Natural killer cell (primary cell): Measurements from ENCODE around the gene CDC42EP3. TPM values are rescaled to one million over a fixed set of nuclear protein-coding genes. Genes with fewer than 3 reads are reported as not detected.

Experiments used
- ATAC-seq, 3 donors: fragments of 150-1000 bp in 2 of 3; fragments of 200-7000 bp in 1 of 3; cut with Tn5 transposase; 1 replicate in 1 of 3; 2 replicates in 2 of 3; pipeline ENCODE4 v1.10.0; 2021; ENCODE audit warnings: mild to moderate bottlenecking in 2 of 3, moderate library complexity in 2 of 3
- DNase-seq, 2 donors: peaks; one replicate each; pipeline versions ENCODE4 v3.0.0 to v3.0.0-alpha.2; 2013 to 2021; ENCODE audit warnings: mixed read lengths in 1 of 2
- H3K27ac ChIP-seq: one replicate; pipeline ENCODE4 v1.5.1; 2013; ENCODE audit warnings: mild to moderate bottlenecking, low read length
- H3K27me3 ChIP-seq: one replicate; pipeline ENCODE4 v1.6.1; 2013; ENCODE audit warnings: low read length; ENCODE audit not compliant: control insufficient read depth, insufficient read depth
- H3K36me3 ChIP-seq: one replicate; pipeline ENCODE4 v1.6.1; 2013; ENCODE audit warnings: low read length; ENCODE audit not compliant: control insufficient read depth, insufficient read depth
- H3K4me1 ChIP-seq: one replicate; pipeline ENCODE4 v1.6.1; 2013; ENCODE audit warnings: low read length; ENCODE audit not compliant: control insufficient read depth, insufficient read depth
- H3K4me3 ChIP-seq: one replicate; pipeline ENCODE4 v1.5.1; 2013; ENCODE audit warnings: low read length
- H3K9me3 ChIP-seq: one replicate; pipeline ENCODE4 v1.6.1; 2013; ENCODE audit warnings: low read length; ENCODE audit not compliant: control insufficient read depth, insufficient read depth
- H3K27ac Mint-ChIP-seq, 2 donors: one replicate each; pipeline ENCODE4 v1.8.0; 2022; ENCODE audit warnings: mild to moderate bottlenecking in 2 of 2, mixed read lengths in 2 of 2, moderate library complexity in 1 of 2
- H3K27me3 Mint-ChIP-seq, 2 donors: one replicate each; pipeline ENCODE4 v1.8.0; 2022; ENCODE audit warnings: low read depth in 2 of 2, mixed read lengths in 2 of 2
- H3K36me3 Mint-ChIP-seq: one replicate; pipeline ENCODE4 v1.8.0; 2022; ENCODE audit warnings: mixed read lengths
- H3K4me1 Mint-ChIP-seq, 2 donors: one replicate each; pipeline ENCODE4 v1.8.0; 2022; ENCODE audit warnings: mixed read lengths in 2 of 2
- H3K4me3 Mint-ChIP-seq: one replicate; pipeline ENCODE4 v1.8.0; 2022; ENCODE audit warnings: mild to moderate bottlenecking, moderate library complexity, mixed read lengths
- H3K9me3 Mint-ChIP-seq, 2 donors: one replicate each; pipeline ENCODE4 v1.8.0; 2022; ENCODE audit warnings: mixed read lengths in 2 of 2
- WGBS: methylation state at CpG from one replicate; pipeline ENCODE4 v1.1.7; 2013; ENCODE audit warnings: missing lambda C conversion rate; ENCODE audit not compliant: insufficient coverage; 5-methylcytosine and 5-hydroxymethylcytosine counted together
- intact Hi-C: fragments of 100-400 bp; cut with micrococcal nuclease; formaldehyde crosslinking; loops from one replicate; pipeline ENCODE4 v1.14.2; 2022
- total RNA-seq, 4 donors: library from RNA; stranded (reverse); fragments of 120-200 nt in 1 of 4; gene quantifications; one replicate each; pipeline versions ENCODE4 v1.2.3 to v1.2.4, GENCODE V29; 2013 to 2022
- TF ChIP-seq, protein P1 (sequence below): fragments of 200-600 bp; IDR thresholded peaks from one replicate; pipeline ENCODE4 v1.8.0; 2022; ENCODE audit warnings: antibody characterized with exemption

CDC42EP3 gene
- total RNA-seq, 3 donors from 2014 or later (not counting 1 experiment from before 2014, with no cell fraction given), result 73.9 to 105 (median 84.6) TPM

DNA sequence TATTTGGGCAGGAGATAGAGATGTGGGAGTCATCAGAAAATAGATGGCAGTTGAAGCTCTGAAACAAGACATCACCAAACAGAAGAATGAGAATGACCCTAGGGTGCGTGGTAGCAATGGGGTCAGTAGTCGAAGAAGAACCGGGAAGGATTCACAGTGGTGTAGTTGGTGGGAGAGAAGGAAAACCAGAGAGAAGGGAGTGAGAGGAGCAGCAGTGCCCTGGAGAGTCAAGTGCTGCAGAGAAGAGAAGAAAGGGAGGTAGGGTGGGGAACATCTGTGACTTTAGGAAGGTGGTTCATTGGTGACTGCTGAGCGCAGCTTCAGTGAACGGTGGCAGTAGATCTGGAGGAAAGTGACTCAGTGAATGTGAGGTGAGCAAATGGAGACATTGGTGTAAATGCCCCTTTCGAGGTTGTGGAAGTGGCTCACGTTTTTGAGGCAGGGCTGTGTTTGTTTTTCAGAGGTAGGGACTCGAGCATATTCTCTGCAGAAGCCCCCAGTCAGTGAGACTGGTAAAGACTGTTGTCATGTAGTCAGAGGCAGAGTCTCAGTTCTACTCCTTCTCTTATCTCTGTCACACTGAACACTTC lies 36.4 kb downstream of the CDC42EP3 start:
- peaks cover 38% of the 10 kb centered on the region for H3K4me1 ChIP-seq
- peak overlapping the region; percentile 91 to 96 for H3K27ac Mint-ChIP-seq
- H3K36me3 ChIP-seq, result no peaks in the 10 kb centered on the region
- H3K4me3 Mint-ChIP-seq, result peak overlapping the region; percentile 74
- TF ChIP-seq, protein P1, sequence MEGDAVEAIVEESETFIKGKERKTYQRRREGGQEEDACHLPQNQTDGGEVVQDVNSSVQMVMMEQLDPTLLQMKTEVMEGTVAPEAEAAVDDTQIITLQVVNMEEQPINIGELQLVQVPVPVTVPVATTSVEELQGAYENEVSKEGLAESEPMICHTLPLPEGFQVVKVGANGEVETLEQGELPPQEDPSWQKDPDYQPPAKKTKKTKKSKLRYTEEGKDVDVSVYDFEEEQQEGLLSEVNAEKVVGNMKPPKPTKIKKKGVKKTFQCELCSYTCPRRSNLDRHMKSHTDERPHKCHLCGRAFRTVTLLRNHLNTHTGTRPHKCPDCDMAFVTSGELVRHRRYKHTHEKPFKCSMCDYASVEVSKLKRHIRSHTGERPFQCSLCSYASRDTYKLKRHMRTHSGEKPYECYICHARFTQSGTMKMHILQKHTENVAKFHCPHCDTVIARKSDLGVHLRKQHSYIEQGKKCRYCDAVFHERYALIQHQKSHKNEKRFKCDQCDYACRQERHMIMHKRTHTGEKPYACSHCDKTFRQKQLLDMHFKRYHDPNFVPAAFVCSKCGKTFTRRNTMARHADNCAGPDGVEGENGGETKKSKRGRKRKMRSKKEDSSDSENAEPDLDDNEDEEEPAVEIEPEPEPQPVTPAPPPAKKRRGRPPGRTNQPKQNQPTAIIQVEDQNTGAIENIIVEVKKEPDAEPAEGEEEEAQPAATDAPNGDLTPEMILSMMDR, result no peak
- 55% methylated on average over 8 of the region's 8 CpGs for WGBS
- no peaks in the 10 kb centered on the region for H3K36me3 Mint-ChIP-seq
- intact Hi-C loops, result loop anchor here (1.0 to 5.0 kb wide), 5 partner anchors 11 to 49 kb away; partner anchors contain the start of gene CDC42EP3
- ATAC-seq (peak in 1 of 3 donors; percentile 24), DNase-seq (no peak)
- peaks cover 65 to 82% of the 10 kb centered on the region in 2 donors for H3K4me1 Mint-ChIP-seq
- H3K27ac ChIP-seq, result peak overlapping the region; percentile 91
- peaks cover 0 to 2% of the 10 kb centered on the region in 2 donors for H3K9me3 Mint-ChIP-seq
- no peaks in the 10 kb centered on the region for H3K27me3 Mint-ChIP-seq
- no peaks in the 10 kb centered on the region for H3K27me3 ChIP-seq
- H3K4me3 ChIP-seq, result no peak overlapping the region
- no peaks in the 10 kb centered on the region for H3K9me3 ChIP-seq

- Histone ChIP-seq H3K27ac (peak overlapping the region; percentile 19), H3K4me3 (no peak overlapping the region), H3K36me3 (no peaks in the 10 kb centered on the region), H3K4me1 (peaks cover 38% of the 10 kb centered on the region), H3K9me3 (no peaks in the 10 kb centered on the region), H3K27me3 (no peaks in the 10 kb centered on the region)
- H3K36me3 Mint-ChIP-seq, result no peaks in the 10 kb centered on the region
- intact Hi-C loops, result no loop called here
- no peak for ATAC-seq
- DNase-seq, result no peak
- 64% methylated on average over 1 of the region's 3 CpGs for WGBS
- H3K27ac Mint-ChIP-seq, result peak overlapping the region; percentile 91 to 96
- peaks cover 62 to 75% of the 10 kb centered on the region in 2 donors for H3K4me1 Mint-ChIP-seq
- TF ChIP-seq, protein P1, result no peak
- peaks cover 0 to 2% of the 10 kb centered on the region in 2 donors for H3K9me3 Mint-ChIP-seq
- H3K4me3 Mint-ChIP-seq, result peak overlapping the region; percentile 58
- H3K27me3 Mint-ChIP-seq, result no peaks in the 10 kb centered on the region
Measured at GRCh38 chr2:37633845-37634244, 37.6 kb downstream of the CDC42EP3 start.

GRCh38 chr2:37633234-37633633 lies 38.2 kb downstream of the CDC42EP3 start:
- no peak overlapping the region for H3K4me3 ChIP-seq
- H3K27me3 Mint-ChIP-seq, result no peaks in the 10 kb centered on the region
- H3K27ac Mint-ChIP-seq, result peak overlapping the region; percentile 91 to 96
- TF ChIP-seq, protein P1, result no peak
- ATAC-seq (no peak), DNase-seq (no peak)
- H3K36me3 ChIP-seq, result no peaks in the 10 kb centered on the region
- intact Hi-C loops, result no loop called here
- H3K9me3 Mint-ChIP-seq, result peaks cover 0 to 2% of the 10 kb centered on the region in 2 donors
- peaks cover 58 to 71% of the 10 kb centered on the region in 2 donors for H3K4me1 Mint-ChIP-seq
- no peak overlapping the region for H3K27ac ChIP-seq
- no peak overlapping the region for H3K4me3 Mint-ChIP-seq
- 100% methylated on average over 1 of the region's 1 CpG for WGBS
- no peaks in the 10 kb centered on the region for H3K27me3 ChIP-seq
- no peaks in the 10 kb centered on the region for H3K36me3 Mint-ChIP-seq
- H3K9me3 ChIP-seq, result no peaks in the 10 kb centered on the region
- H3K4me1 ChIP-seq, result peaks cover 38% of the 10 kb centered on the region

DNA sequence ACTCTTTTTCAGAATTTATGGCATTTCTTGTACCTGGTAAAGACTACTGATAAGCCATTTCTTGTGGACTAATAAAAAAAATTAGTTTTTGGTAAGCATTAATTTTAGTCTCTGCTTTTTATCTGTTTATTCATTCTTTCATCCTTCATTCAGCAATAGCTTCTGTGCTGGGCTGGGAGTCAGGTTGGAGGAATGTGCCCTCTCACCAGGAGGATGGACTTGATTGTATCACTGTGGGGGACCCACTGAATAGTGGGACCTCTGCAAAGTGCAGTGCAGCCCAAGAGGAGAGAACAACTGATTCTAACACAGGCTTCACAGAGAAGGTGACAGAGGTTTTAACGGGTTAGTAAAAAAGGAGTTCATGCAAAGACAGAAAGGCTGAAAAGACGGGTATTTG lies 39.1 kb downstream of the CDC42EP3 start:
- Mint-ChIP-seq H3K4me1 (peaks cover 52 to 66% of the 10 kb centered on the region in 2 donors), H3K9me3 (peaks cover 0 to 2% of the 10 kb centered on the region in 2 donors), H3K4me3 (no peak overlapping the region), H3K36me3 (no peaks in the 10 kb centered on the region), H3K27ac (peak overlapping the region; percentile 64 to 91), H3K27me3 (no peaks in the 10 kb centered on the region)
- no peaks in the 10 kb centered on the region for H3K27me3 ChIP-seq
- DNase-seq (no peak), ATAC-seq (no peak)
- WGBS, result 89% methylated on average over 2 of the region's 2 CpGs
- no peak overlapping the region for H3K4me3 ChIP-seq
- TF ChIP-seq, protein P1, result no peak
- H3K27ac ChIP-seq, result no peak overlapping the region
- intact Hi-C loops, result no loop called here
- peaks cover 35% of the 10 kb centered on the region for H3K4me1 ChIP-seq
- no peaks in the 10 kb centered on the region for H3K36me3 ChIP-seq
- no peaks in the 10 kb centered on the region for H3K9me3 ChIP-seq
